WTC11 (cell line): ENCODE data around the gene ANKMY1. TPM values are rescaled to one million over a fixed set of nuclear protein-coding genes. Genes with fewer than 3 reads are reported as not detected.
A peak's percentile ranks its signal among the peaks of the same experiment; 100 is the strongest.

Experiments
- ATAC-seq: fragments of 200-7000 bp; cut with Tn5 transposase; 2 replicates; pipeline ENCODE4 v1.10.0; 2021; ENCODE audit warnings: mild to moderate bottlenecking, moderate library complexity
- Bru-seq: library from RNA; stranded (reverse); fragments of 400-500 nt; gene quantifications from one replicate; lab custom pipeline; 2021; lab: Mats Ljungman, UMichigan
- CTCF ChIA-PET: fragments of 300-600 bp; sonication (Branson Sonifier 250); formaldehyde crosslinking; loops from one replicate; lab custom pipeline; 2021; ENCODE audit warnings: antibody characterized with exemption; lab: Charles Lee
- POLR2A ChIA-PET: fragments of 350-600 bp; sonication (Branson Sonifier 250); formaldehyde crosslinking; loops from one replicate; lab custom pipeline; 2021; ENCODE audit warnings: antibody characterized with exemption; lab: Charles Lee
- DNase-seq: peaks from one replicate; pipeline ENCODE4 v3.0.0; 2021; ENCODE audit warnings: low spot score
- H3K27ac Mint-ChIP-seq: 2 replicates; pipeline ENCODE4 v1.8.0; 2021; ENCODE audit warnings: mixed read lengths
- H3K27me3 Mint-ChIP-seq: 2 replicates; pipeline ENCODE4 v1.8.0; 2021; ENCODE audit warnings: low read depth, mild to moderate bottlenecking, moderate library complexity, mixed read lengths
- H3K36me3 Mint-ChIP-seq: 2 replicates; pipeline ENCODE4 v1.8.0; 2021; ENCODE audit warnings: mixed read lengths
- H3K4me1 Mint-ChIP-seq: 2 replicates; pipeline ENCODE4 v1.8.0; 2022; ENCODE audit warnings: mixed read lengths
- H3K4me3 Mint-ChIP-seq: 2 replicates; pipeline ENCODE4 v1.8.0; 2021; ENCODE audit warnings: mild to moderate bottlenecking, moderate library complexity, mixed read lengths
- H3K9me3 Mint-ChIP-seq: 2 replicates; pipeline ENCODE4 v1.8.0; 2021; ENCODE audit warnings: mixed read lengths
- ATF1 ChIP-seq: sonication (generic); formaldehyde crosslinking; IDR thresholded peaks from 2 replicates; pipeline ENCODE4 v1.8.1; 2023; ENCODE audit warnings: mild to moderate bottlenecking, moderate library complexity, missing genetic modification reagents
- ETV6 ChIP-seq: sonication (generic); formaldehyde crosslinking; IDR thresholded peaks from 2 replicates; pipeline ENCODE4 v1.8.1; 2022; ENCODE audit warnings: mild to moderate bottlenecking, missing genetic modification reagents
- HMGA2 ChIP-seq: fragments of 250-450 bp; sonication (Bioruptor Pico); IDR thresholded peaks from 2 replicates; pipeline ENCODE4 v1.4.0; 2021; ENCODE audit warnings: mild to moderate bottlenecking, moderate library complexity
- MYBL2 ChIP-seq: sonication (generic); formaldehyde crosslinking; IDR thresholded peaks from 2 replicates; pipeline ENCODE4 v1.8.1; 2023; ENCODE audit warnings: mild to moderate bottlenecking, moderate library complexity, missing genetic modification reagents
- NFATC4 ChIP-seq: fragments of 250-450 bp; sonication (Bioruptor Pico); IDR thresholded peaks from 2 replicates; pipeline ENCODE4 v1.9.0; 2021; ENCODE audit warnings: mild to moderate bottlenecking
- NR2C2 ChIP-seq: sonication (generic); formaldehyde crosslinking; IDR thresholded peaks from 2 replicates; pipeline ENCODE4 v1.8.0; 2022; ENCODE audit warnings: mild to moderate bottlenecking, missing genetic modification reagents
- SP1 ChIP-seq: sonication (generic); formaldehyde crosslinking; conservative IDR thresholded peaks from 2 replicates; pipeline ENCODE4 v1.8.1; 2022; ENCODE audit warnings: missing genetic modification reagents
- ZNF121 ChIP-seq: sonication (generic); formaldehyde crosslinking; IDR thresholded peaks from 2 replicates; pipeline ENCODE4 v1.8.0; 2023; ENCODE audit warnings: missing genetic modification reagents
- ZNF219 ChIP-seq: sonication (generic); formaldehyde crosslinking; IDR thresholded peaks from 2 replicates; pipeline ENCODE4 v1.8.0; 2023; ENCODE audit warnings: missing genetic modification reagents, mild to moderate bottlenecking, borderline replicate concordance
- ZNF263 ChIP-seq: sonication (generic); formaldehyde crosslinking; IDR thresholded peaks from 2 replicates; pipeline ENCODE4 v1.8.1; 2022; ENCODE audit warnings: low read depth, mild to moderate bottlenecking, moderate library complexity, missing genetic modification reagents
- long read RNA-seq, 3 experiments: library from RNA in 1 of 3; library from capped mRNA in 1 of 3; library from polyadenylated mRNA in 1 of 3; unstranded in 2 of 3; stranded (forward) in 1 of 3; transcript quantifications; one replicate each; pipeline ENCODE4 v2.0.0, GENCODE V29; 2021
- total RNA-seq: library from RNA; stranded (reverse); gene quantifications from 3 replicates; pipeline ENCODE4 v1.2.3, GENCODE V29; 2021
- TF ChIP-seq, protein P1 (sequence below): sonication (generic); formaldehyde crosslinking; IDR thresholded peaks from 2 replicates; pipeline ENCODE4 v1.8.1; 2023; ENCODE audit warnings: mild to moderate bottlenecking, missing genetic modification reagents, moderate library complexity
- TF ChIP-seq, protein P2 (sequence below): sonication (generic); formaldehyde crosslinking; IDR thresholded peaks from 2 replicates; pipeline ENCODE4 v1.8.1; 2022; ENCODE audit warnings: mild to moderate bottlenecking, moderate library complexity, missing genetic modification reagents
- TF ChIP-seq, protein P3 (sequence below): sonication (generic); formaldehyde crosslinking; conservative IDR thresholded peaks from 2 replicates; pipeline ENCODE4 v1.8.1; 2023; ENCODE audit warnings: mild to moderate bottlenecking, low read depth, missing genetic modification reagents, moderate library complexity
- TF ChIP-seq, protein P4 (sequence below): sonication (generic); formaldehyde crosslinking; IDR thresholded peaks from 2 replicates; pipeline ENCODE4 v1.8.1; 2022; ENCODE audit warnings: missing genetic modification reagents, borderline replicate concordance
- TF ChIP-seq, protein P5 (sequence below): fragments of 250-450 bp; sonication (Bioruptor Pico); IDR thresholded peaks from 2 replicates; pipeline ENCODE4 v1.9.0; 2021; ENCODE audit warnings: moderate library complexity, mild to moderate bottlenecking, inconsistent platforms, borderline replicate concordance
- TF ChIP-seq, protein P6 (sequence below): fragments of 250-450 bp; sonication (Bioruptor Pico); IDR thresholded peaks from 2 replicates; pipeline ENCODE4 v1.9.0; 2021; ENCODE audit warnings: mild to moderate bottlenecking, borderline replicate concordance

ANKMY1 gene, protein sequence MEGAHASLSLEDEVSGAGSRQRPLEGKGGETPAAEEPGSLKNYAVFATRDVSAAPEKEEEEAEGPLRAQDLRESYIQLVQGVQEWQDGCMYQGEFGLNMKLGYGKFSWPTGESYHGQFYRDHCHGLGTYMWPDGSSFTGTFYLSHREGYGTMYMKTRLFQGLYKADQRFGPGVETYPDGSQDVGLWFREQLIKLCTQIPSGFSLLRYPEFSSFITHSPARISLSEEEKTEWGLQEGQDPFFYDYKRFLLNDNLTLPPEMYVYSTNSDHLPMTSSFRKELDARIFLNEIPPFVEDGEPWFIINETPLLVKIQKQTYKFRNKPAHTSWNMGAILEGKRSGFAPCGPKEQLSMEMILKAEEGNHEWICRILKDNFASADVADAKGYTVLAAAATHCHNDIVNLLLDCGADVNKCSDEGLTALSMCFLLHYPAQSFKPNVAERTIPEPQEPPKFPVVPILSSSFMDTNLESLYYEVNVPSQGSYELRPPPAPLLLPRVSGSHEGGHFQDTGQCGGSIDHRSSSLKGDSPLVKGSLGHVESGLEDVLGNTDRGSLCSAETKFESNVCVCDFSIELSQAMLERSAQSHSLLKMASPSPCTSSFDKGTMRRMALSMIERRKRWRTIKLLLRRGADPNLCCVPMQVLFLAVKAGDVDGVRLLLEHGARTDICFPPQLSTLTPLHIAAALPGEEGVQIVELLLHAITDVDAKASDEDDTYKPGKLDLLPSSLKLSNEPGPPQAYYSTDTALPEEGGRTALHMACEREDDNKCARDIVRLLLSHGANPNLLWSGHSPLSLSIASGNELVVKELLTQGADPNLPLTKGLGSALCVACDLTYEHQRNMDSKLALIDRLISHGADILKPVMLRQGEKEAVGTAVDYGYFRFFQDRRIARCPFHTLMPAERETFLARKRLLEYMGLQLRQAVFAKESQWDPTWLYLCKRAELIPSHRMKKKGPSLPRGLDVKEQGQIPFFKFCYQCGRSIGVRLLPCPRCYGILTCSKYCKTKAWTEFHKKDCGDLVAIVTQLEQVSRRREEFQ
- total RNA-seq (4.6 to 7.8 TPM (median 5.2 TPM) in 3 replicates), Bru-seq, nascent RNA (percentile 49 among the genes with signal in this experiment)
- long read RNA-seq, experiment 1, partial matches to known transcripts: 2 of 10 reads
- long read RNA-seq, experiment 1, other reads (novel, unspliced or antisense): 4 of 10 reads
- long read RNA-seq, experiment 2, partial matches to known transcripts: 0 of 4 reads
- long read RNA-seq, experiment 2, other reads (novel, unspliced or antisense): 4 of 4 reads
- long read RNA-seq, experiment 3: 0 reads

DNA sequence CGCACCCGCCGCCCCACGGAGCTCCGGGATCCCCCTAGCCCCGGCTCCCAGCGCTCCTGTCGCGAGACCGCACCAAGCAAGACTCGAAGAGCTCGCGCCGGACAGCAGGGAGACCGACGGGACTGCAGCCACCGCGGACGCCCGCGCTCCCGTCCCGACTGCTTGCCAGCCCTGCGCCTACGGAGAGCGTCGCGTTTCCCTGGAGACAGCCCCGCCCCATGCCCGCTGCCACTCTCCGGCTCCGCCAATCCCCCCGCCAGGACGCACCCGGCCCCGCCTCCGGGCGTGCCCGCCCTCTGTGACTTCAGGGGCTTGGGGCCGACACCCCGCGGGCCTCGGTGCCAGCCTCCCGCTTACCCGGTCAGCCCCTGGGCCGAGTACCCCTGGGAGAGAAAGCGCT lies at the start of gene ANKMY1:
Gene ANKMY1, minus strand, starts transcription at position 181 of the 400 bp plus-strand sequence. CDS start 653 bp downstream, outside the sequence.
- ATAC-seq: peak; percentile 66
- POLR2A ChIA-PET: no interaction called here
- CTCF ChIA-PET: interaction anchor here (1.0 to 2.9 kb wide), 8 partner anchors 9 to 83 kb away, joined by 3 to 24 read pairs (median 6); partner anchors contain the start of gene CAPN10
- no peaks in the 10 kb centered on the region for H3K9me3 Mint-ChIP-seq
- peaks cover 29% of the 10 kb centered on the region for H3K4me1 Mint-ChIP-seq
- TF ChIP-seq, protein P1, sequence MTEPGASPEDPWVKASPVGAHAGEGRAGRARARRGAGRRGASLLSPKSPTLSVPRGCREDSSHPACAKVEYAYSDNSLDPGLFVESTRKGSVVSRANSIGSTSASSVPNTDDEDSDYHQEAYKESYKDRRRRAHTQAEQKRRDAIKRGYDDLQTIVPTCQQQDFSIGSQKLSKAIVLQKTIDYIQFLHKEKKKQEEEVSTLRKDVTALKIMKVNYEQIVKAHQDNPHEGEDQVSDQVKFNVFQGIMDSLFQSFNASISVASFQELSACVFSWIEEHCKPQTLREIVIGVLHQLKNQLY (CRISPR knock-in tag): no peak
- TF ChIP-seq MYBL2 (CRISPR knock-in tag) (no peak), ZNF121 (CRISPR knock-in tag) (no peak), SP1 (CRISPR knock-in tag) (peak; percentile 89)
- TF ChIP-seq, protein P2, sequence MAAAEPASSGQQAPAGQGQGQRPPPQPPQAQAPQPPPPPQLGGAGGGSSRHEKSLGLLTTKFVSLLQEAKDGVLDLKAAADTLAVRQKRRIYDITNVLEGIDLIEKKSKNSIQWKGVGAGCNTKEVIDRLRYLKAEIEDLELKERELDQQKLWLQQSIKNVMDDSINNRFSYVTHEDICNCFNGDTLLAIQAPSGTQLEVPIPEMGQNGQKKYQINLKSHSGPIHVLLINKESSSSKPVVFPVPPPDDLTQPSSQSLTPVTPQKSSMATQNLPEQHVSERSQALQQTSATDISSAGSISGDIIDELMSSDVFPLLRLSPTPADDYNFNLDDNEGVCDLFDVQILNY (CRISPR knock-in tag): 0 out of 2 replicates have a peak, but pooled peaks have one; percentile 20
- H3K36me3 Mint-ChIP-seq: no peaks in the 10 kb centered on the region
- H3K27me3 Mint-ChIP-seq: peaks cover 32% of the 10 kb centered on the region
- H3K4me3 Mint-ChIP-seq: peak within 1 kb of the TSS; percentile 57
- peak; percentile 94 for DNase-seq
- H3K27ac Mint-ChIP-seq: no peak within 1 kb of the TSS

DNA sequence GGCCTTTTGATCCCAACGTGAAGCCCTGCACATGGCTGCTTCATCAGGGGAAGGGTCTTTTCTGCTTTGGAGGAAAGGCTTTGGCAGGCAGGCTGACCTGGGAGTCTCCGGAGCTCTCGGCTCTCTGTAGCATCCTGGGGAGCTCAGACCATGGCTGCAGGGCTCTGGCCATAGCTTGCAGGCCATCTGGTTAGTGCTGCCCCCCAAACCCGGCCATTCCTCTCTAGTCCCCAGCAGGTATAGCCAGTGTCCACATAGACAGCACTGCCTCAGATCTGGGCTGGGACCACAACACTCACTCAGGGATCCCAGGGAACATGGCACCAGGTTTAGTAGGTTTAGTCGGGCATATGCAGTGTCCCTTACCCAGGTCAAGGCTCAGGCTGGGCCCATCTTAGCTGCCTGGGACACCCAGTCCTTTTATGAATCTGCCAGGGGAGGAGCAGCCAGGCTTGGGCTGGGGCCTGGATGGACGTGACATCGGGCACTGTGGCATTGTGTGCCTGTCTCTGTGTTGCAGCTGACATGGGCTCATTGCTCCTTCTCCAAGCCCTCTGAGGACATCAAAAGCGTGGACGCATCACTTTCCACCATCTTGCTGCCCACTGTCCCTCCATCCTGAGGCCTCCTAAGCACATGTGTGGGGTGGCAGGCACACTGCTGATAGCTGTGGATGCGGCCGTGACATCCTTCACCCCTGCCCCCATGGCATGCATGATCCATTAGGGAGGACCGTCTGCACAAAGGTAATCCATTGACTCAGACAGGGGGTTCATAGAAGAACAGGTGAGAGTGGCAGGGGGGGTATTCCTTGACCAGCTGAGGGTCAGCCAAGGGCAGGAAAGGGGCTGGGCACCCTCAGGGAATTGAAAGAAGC lies 48.3 kb upstream of the ANKMY1 start:
- POLR2A ChIA-PET: no interaction called here
- no peak overlapping the region for H3K27ac Mint-ChIP-seq
- CTCF ChIA-PET: interaction anchor here (0.9 kb wide), 1 partner anchor 35 kb away, joined by 3 read pairs; no protein-coding TSS in a partner anchor
- no peaks in the 10 kb centered on the region for H3K4me1 Mint-ChIP-seq
- no peaks in the 10 kb centered on the region; the same call in 1 of the 2 replicates for H3K27me3 Mint-ChIP-seq
- no peaks in the 10 kb centered on the region for H3K9me3 Mint-ChIP-seq
- no peaks in the 10 kb centered on the region for H3K36me3 Mint-ChIP-seq
- DNase-seq (no peak), ATAC-seq (no peak)
- no peak overlapping the region for H3K4me3 Mint-ChIP-seq
- no peak for TF ChIP-seq ZNF219 (CRISPR knock-in tag)
- no peak for TF ChIP-seq NR2C2
- TF ChIP-seq, protein P3, sequence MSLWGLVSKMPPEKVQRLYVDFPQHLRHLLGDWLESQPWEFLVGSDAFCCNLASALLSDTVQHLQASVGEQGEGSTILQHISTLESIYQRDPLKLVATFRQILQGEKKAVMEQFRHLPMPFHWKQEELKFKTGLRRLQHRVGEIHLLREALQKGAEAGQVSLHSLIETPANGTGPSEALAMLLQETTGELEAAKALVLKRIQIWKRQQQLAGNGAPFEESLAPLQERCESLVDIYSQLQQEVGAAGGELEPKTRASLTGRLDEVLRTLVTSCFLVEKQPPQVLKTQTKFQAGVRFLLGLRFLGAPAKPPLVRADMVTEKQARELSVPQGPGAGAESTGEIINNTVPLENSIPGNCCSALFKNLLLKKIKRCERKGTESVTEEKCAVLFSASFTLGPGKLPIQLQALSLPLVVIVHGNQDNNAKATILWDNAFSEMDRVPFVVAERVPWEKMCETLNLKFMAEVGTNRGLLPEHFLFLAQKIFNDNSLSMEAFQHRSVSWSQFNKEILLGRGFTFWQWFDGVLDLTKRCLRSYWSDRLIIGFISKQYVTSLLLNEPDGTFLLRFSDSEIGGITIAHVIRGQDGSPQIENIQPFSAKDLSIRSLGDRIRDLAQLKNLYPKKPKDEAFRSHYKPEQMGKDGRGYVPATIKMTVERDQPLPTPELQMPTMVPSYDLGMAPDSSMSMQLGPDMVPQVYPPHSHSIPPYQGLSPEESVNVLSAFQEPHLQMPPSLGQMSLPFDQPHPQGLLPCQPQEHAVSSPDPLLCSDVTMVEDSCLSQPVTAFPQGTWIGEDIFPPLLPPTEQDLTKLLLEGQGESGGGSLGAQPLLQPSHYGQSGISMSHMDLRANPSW (CRISPR knock-in tag): no peak
- no peak for TF ChIP-seq SP1 (CRISPR knock-in tag)
- TF ChIP-seq, protein P4, sequence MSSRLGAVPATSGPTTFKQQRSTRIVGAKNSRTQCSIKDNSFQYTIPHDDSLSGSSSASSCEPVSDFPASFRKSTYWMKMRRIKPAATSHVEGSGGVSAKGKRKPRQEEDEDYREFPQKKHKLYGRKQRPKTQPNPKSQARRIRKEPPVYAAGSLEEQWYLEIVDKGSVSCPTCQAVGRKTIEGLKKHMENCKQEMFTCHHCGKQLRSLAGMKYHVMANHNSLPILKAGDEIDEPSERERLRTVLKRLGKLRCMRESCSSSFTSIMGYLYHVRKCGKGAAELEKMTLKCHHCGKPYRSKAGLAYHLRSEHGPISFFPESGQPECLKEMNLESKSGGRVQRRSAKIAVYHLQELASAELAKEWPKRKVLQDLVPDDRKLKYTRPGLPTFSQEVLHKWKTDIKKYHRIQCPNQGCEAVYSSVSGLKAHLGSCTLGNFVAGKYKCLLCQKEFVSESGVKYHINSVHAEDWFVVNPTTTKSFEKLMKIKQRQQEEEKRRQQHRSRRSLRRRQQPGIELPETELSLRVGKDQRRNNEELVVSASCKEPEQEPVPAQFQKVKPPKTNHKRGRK (CRISPR knock-in tag): no peak
- TF ChIP-seq, protein P5, sequence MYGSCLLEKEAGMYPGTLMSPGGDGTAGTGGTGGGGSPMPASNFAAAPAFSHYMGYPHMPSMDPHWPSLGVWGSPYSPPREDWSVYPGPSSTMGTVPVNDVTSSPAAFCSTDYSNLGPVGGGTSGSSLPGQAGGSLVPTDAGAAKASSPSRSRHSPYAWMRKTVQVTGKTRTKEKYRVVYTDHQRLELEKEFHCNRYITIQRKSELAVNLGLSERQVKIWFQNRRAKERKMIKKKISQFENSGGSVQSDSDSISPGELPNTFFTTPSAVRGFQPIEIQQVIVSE (CRISPR knock-in tag): no peak
- no peak for TF ChIP-seq ZNF263 (CRISPR knock-in tag)
- TF ChIP-seq, protein P6, sequence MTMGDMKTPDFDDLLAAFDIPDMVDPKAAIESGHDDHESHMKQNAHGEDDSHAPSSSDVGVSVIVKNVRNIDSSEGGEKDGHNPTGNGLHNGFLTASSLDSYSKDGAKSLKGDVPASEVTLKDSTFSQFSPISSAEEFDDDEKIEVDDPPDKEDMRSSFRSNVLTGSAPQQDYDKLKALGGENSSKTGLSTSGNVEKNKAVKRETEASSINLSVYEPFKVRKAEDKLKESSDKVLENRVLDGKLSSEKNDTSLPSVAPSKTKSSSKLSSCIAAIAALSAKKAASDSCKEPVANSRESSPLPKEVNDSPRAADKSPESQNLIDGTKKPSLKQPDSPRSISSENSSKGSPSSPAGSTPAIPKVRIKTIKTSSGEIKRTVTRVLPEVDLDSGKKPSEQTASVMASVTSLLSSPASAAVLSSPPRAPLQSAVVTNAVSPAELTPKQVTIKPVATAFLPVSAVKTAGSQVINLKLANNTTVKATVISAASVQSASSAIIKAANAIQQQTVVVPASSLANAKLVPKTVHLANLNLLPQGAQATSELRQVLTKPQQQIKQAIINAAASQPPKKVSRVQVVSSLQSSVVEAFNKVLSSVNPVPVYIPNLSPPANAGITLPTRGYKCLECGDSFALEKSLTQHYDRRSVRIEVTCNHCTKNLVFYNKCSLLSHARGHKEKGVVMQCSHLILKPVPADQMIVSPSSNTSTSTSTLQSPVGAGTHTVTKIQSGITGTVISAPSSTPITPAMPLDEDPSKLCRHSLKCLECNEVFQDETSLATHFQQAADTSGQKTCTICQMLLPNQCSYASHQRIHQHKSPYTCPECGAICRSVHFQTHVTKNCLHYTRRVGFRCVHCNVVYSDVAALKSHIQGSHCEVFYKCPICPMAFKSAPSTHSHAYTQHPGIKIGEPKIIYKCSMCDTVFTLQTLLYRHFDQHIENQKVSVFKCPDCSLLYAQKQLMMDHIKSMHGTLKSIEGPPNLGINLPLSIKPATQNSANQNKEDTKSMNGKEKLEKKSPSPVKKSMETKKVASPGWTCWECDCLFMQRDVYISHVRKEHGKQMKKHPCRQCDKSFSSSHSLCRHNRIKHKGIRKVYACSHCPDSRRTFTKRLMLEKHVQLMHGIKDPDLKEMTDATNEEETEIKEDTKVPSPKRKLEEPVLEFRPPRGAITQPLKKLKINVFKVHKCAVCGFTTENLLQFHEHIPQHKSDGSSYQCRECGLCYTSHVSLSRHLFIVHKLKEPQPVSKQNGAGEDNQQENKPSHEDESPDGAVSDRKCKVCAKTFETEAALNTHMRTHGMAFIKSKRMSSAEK: no peak
- TF ChIP-seq NFATC4 (CRISPR knock-in tag): no peak
- TF ChIP-seq ETV6 (CRISPR knock-in tag): no peak
- no peak for TF ChIP-seq ATF1
- TF ChIP-seq HMGA2: no peak
